ENCODE measurements around the gene TTC38. TPM values are rescaled to one million over a fixed set of nuclear protein-coding genes. Genes with fewer than 3 reads are reported as not detected.

Gene TTC38
- total RNA-seq, 6 donors from 2014 or later, result 23.7 to 84.9 (median 34.3) TPM

GRCh38 chr22:46272196-46272595 is 4.4 kb downstream of the TTC38 start:
- Histone ChIP-seq H3K4me1 (peaks cover 19 to 26% (median 22%) of the 10 kb centered on the region in 4 donors), H3K4me3 (no peak overlapping the region), H3K27me3 (no peaks in the 10 kb centered on the region), H3K9me3 (no peaks in the 10 kb centered on the region), H3K36me3 (peaks cover 23 to 66% (median 47%) of the 10 kb centered on the region in 4 donors), H3K27ac (no peak overlapping the region)
- 93 to 100% methylated on average over 8 of the region's 8 CpGs for WGBS, 2 donors
- no peak for ATAC-seq (ENCODE audit: low FRiP score in 2 of 2)
- DNase-seq, result no peak
- no peak for TF ChIP-seq EP300 (IDR thresholded peaks at IDR 0.05)
- TF ChIP-seq POLR2AphosphoS5 (IDR thresholded peaks at IDR 0.05), result no peak
- TF ChIP-seq, protein P1, sequence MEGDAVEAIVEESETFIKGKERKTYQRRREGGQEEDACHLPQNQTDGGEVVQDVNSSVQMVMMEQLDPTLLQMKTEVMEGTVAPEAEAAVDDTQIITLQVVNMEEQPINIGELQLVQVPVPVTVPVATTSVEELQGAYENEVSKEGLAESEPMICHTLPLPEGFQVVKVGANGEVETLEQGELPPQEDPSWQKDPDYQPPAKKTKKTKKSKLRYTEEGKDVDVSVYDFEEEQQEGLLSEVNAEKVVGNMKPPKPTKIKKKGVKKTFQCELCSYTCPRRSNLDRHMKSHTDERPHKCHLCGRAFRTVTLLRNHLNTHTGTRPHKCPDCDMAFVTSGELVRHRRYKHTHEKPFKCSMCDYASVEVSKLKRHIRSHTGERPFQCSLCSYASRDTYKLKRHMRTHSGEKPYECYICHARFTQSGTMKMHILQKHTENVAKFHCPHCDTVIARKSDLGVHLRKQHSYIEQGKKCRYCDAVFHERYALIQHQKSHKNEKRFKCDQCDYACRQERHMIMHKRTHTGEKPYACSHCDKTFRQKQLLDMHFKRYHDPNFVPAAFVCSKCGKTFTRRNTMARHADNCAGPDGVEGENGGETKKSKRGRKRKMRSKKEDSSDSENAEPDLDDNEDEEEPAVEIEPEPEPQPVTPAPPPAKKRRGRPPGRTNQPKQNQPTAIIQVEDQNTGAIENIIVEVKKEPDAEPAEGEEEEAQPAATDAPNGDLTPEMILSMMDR (IDR thresholded peaks at IDR 0.05), result no peak
- TF ChIP-seq POLR2A (IDR thresholded peaks at IDR 0.05), result no peak

DNA sequence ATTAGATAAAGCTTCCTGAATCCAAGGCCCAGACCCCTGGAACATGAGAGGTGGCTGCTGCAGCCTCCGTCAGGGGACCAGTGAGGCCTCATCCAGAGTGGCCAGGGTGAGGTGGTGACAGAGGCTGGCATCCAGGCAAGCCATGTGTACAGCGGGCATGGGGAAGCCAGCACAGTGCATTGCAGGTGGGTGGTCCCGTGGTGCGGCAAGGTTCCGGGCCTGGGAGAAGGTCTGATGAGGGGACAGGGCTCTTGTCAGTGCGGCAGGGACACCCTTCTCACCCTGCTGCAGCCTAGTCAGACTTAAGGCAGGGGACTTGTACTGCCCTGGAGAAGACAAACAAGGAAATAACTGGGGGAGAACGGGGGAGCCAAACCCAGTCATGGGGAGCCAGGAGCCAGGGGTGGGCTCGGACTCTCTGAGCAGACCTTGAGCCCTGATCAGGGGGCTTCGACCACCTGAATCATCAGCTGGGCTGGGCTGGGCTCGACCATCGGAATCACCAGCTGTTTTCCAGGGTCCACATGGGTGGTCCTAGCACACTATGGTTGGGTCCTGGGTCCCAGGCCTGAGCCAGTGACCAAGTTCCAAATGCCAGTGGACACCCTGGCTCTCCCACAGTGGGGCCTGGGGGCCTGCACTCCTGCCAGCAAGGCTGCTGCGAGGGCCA is 5.1 kb downstream of the TTC38 start:
- ATAC-seq (ENCODE audit: low FRiP score in 2 of 2), result no peak
- 91 to 94% methylated on average over 9 to 12 of the region's 12 CpGs for WGBS, 2 donors
- Histone ChIP-seq H3K4me3 (no peak overlapping the region), H3K4me1 (peaks cover 17 to 22% (median 20%) of the 10 kb centered on the region in 4 donors), H3K9me3 (no peaks in the 10 kb centered on the region), H3K36me3 (peaks cover 27 to 73% (median 51%) of the 10 kb centered on the region in 4 donors), H3K27ac (no peak overlapping the region), H3K27me3 (no peaks in the 10 kb centered on the region)
- DNase-seq, result no peak
- TF ChIP-seq, protein P1 (IDR thresholded peaks at IDR 0.05), result no peak
- no peak for TF ChIP-seq EP300 (IDR thresholded peaks at IDR 0.05)
- TF ChIP-seq POLR2AphosphoS5 (IDR thresholded peaks at IDR 0.05), result no peak
- TF ChIP-seq POLR2A (IDR thresholded peaks at IDR 0.05), result no peak

DNA sequence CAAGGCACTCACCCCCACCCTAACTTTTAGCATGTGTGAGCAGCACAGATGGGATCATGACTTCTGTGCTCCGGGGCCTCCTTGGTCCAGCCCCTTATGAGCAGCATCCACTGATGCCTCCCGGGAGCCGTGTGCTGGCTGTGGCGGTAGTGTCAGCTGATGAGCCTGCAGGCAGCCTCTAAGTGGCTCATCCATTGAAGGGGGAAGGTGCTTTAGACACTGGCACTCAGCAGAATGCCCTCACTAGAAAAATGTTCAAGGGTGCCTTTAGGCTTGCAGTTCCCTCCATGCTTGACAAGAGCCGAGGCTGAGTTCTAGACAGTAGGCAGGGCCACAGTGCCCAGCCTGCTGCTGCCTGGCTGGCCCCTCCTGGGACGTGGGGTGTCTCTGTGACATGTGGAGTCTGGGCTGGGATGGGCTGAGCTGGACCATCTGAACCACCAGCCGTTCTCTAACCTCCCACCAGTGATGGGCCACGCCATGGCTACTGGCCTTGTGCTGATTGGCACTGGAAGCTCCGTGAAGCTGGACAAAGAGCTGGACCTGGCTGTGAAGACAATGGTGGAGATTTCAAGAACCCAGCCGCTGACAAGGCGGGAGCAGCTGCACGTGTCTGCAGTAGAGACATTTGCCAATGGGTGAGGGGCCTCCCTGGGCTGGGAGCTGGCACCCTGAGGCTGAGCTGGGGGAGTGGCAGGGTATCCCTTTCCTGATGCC is 5.8 kb downstream of the TTC38 start:
- no peak for ATAC-seq (ENCODE audit: low FRiP score in 2 of 2)
- H3K36me3 ChIP-seq, result peaks cover 34 to 80% (median 58%) of the 10 kb centered on the region in 4 donors
- DNase-seq, result no peak
- 93 to 95% methylated on average over 4 to 11 of the region's 12 CpGs for WGBS, 2 donors
- H3K9me3 ChIP-seq, result no peaks in the 10 kb centered on the region
- no peak overlapping the region for H3K4me3 ChIP-seq
- no peak for TF ChIP-seq POLR2AphosphoS5 (IDR thresholded peaks at IDR 0.05)
- no peak for TF ChIP-seq POLR2A (IDR thresholded peaks at IDR 0.05)
- TF ChIP-seq, protein P1 (IDR thresholded peaks at IDR 0.05), result no peak
- TF ChIP-seq EP300 (IDR thresholded peaks at IDR 0.05), result no peak
- H3K27me3 ChIP-seq, result no peaks in the 10 kb centered on the region
- H3K4me1 ChIP-seq, result peaks cover 15 to 16% (median 15%) of the 10 kb centered on the region in 4 donors
- H3K27ac ChIP-seq, result no peak overlapping the region

DNA sequence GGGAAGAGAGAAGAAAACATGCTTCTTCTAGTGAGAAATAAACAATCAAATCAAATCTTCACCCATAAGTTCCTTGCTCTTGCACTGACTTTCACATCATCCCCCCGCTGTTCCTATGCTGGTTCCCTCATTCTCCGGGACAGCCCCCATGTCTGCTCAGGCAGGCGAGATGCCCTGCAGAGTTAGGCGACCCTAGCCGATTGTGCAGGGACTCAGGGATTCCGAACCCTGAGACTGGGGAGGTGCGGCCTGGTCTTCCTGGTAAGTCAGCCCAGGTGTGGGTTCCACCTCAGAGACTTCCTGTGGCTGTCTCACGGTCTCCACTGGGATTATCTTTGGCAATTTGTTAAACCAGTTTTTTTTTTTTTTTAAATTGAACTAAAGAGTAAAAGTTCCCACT is 6.6 kb downstream of the TTC38 start:
- ATAC-seq (ENCODE audit: low FRiP score in 2 of 2) (no peak), DNase-seq (no peak)
- Histone ChIP-seq H3K27ac (no peak overlapping the region), H3K4me1 (peaks cover 7 to 8% (median 8%) of the 10 kb centered on the region in 4 donors), H3K36me3 (peaks cover 37 to 88% (median 66%) of the 10 kb centered on the region in 4 donors), H3K27me3 (no peaks in the 10 kb centered on the region), H3K4me3 (no peak overlapping the region), H3K9me3 (no peaks in the 10 kb centered on the region)
- 95 to 97% methylated on average over 8 of the region's 8 CpGs for WGBS, 2 donors
- no peak for TF ChIP-seq POLR2AphosphoS5 (IDR thresholded peaks at IDR 0.05)
- no peak for TF ChIP-seq POLR2A (IDR thresholded peaks at IDR 0.05)

- TF ChIP-seq POLR2AphosphoS5 (IDR thresholded peaks at IDR 0.05), result no peak
- TF ChIP-seq EP300 (IDR thresholded peaks at IDR 0.05), result no peak
- TF ChIP-seq, protein P1 (IDR thresholded peaks at IDR 0.05), result no peak
- TF ChIP-seq POLR2A (IDR thresholded peaks at IDR 0.05), result no peak
- Histone ChIP-seq H3K27me3 (no peaks in the 10 kb centered on the region), H3K4me3 (no peak overlapping the region), H3K36me3 (peaks cover 37 to 95% (median 78%) of the 10 kb centered on the region in 4 donors), H3K4me1 (no peaks in the 10 kb centered on the region), H3K27ac (no peak overlapping the region), H3K9me3 (no peaks in the 10 kb centered on the region)
- ATAC-seq (ENCODE audit: low FRiP score in 2 of 2), result no peak
- 67 to 70% methylated on average over 3 of the region's 3 CpGs for WGBS, 2 donors
- no peak for DNase-seq
Measured at GRCh38 chr22:46275455-46276122, 7.8 kb downstream of the TTC38 start.
